Peyer's patch (tissue), 4 donors: ENCODE measurements around the gene FLNA. TPM values are rescaled to one million over a fixed set of nuclear protein-coding genes. Genes with fewer than 3 reads are reported as not detected.
A peak's percentile ranks its signal among the peaks of the same experiment; 100 is the strongest.

ENCODE experiments used
- DNase-seq, 3 donors: peaks; one replicate each; pipeline ENCODE4 v3.0.0-alpha.2; 2017 to 2019
- H3K27ac ChIP-seq, 4 donors: fragments of 200-600 bp; sonication (generic); one replicate each; pipeline ENCODE4 v1.5.1; 2016 to 2019
- H3K27me3 ChIP-seq, 2 donors: fragments of 200-600 bp; sonication (generic); one replicate each; pipeline ENCODE4 v1.5.1; 2019
- H3K36me3 ChIP-seq, 3 donors: fragments of 200-600 bp; sonication (generic); one replicate each; pipeline ENCODE4 v1.5.1; 2016 to 2019
- H3K4me1 ChIP-seq, 4 donors: fragments of 200-600 bp; sonication (generic); one replicate each; pipeline ENCODE4 v1.5.1; 2016 to 2019
- H3K4me3 ChIP-seq, 4 donors: fragments of 200-600 bp; sonication (generic); 1 replicate in 3 of 4; 2 replicates in 1 of 4; pipeline ENCODE4 v1.5.1; 2016 to 2019; ENCODE audit warnings: mild to moderate bottlenecking in 1 of 4
- H3K9me3 ChIP-seq, 4 donors: fragments of 200-600 bp; sonication (generic); one replicate each; pipeline ENCODE4 v1.5.1; 2016 to 2019; ENCODE audit warnings: mild to moderate bottlenecking in 1 of 4
- CTCF ChIP-seq, 6 experiments: fragments of 450-650 bp in 4 of 6; fragments of 200-600 bp in 2 of 6; sonication (generic) in 1 of 6; IDR thresholded peaks; one replicate each; pipeline ENCODE4 v1.5.1; 2017 to 2019; ENCODE audit warnings: antibody characterized with exemption in 6 of 6, mild to moderate bottlenecking in 3 of 6, moderate library complexity in 1 of 6
- POLR2A ChIP-seq, 2 donors: fragments of 450-650 bp; IDR thresholded peaks; one replicate each; pipeline ENCODE4 v1.5.1; 2017; ENCODE audit warnings: antibody characterized with exemption in 2 of 2, mild to moderate bottlenecking in 2 of 2, moderate library complexity in 2 of 2
- total RNA-seq, 4 donors: library from RNA; depleted of rRNA; stranded (reverse); fragments of >200 nt; gene quantifications; one replicate each; pipeline ENCODE4 v1.1.0, GENCODE V29; 2016

The FLNA gene
- total RNA-seq, 4 donors from 2014 or later, result 143 to 663 (median 328) TPM

GRCh38 chrX:154310616-154311536, 63.6 kb downstream of the FLNA start:
- no peak overlapping the region for H3K4me3 ChIP-seq
- DNase-seq, result no peak
- H3K27me3 ChIP-seq, result no peaks in the 10 kb centered on the region
- H3K4me1 ChIP-seq, result no peaks in the 10 kb centered on the region
- no peaks in the 10 kb centered on the region for H3K36me3 ChIP-seq
- no peak for TF ChIP-seq CTCF (IDR thresholded peaks at IDR 0.05)
- no peak for TF ChIP-seq POLR2A (IDR thresholded peaks at IDR 0.05)
- no peaks in the 10 kb centered on the region for H3K9me3 ChIP-seq
- H3K27ac ChIP-seq, result no peak overlapping the region

- Histone ChIP-seq H3K27me3 (no peaks in the 10 kb centered on the region), H3K36me3 (no peaks in the 10 kb centered on the region), H3K27ac (no peak overlapping the region), H3K4me3 (no peak overlapping the region), H3K9me3 (no peaks in the 10 kb centered on the region), H3K4me1 (no peaks in the 10 kb centered on the region)
- no peak for DNase-seq
- TF ChIP-seq CTCF (IDR thresholded peaks at IDR 0.05) (no peak), POLR2A (IDR thresholded peaks at IDR 0.05) (no peak)
Measured at GRCh38 chrX:154309041-154309775, 65.2 kb downstream of the FLNA start.

- peak; percentile 52 to 91 (median 80) for DNase-seq
- Histone ChIP-seq H3K36me3 (no peaks in the 10 kb centered on the region), H3K27me3 (no peaks in the 10 kb centered on the region), H3K27ac (peak overlapping the region in 1 of 4 donors; percentile 31), H3K9me3 (no peaks in the 10 kb centered on the region), H3K4me3 (no peak overlapping the region), H3K4me1 (no peaks in the 10 kb centered on the region)
- no peak for TF ChIP-seq POLR2A (IDR thresholded peaks at IDR 0.05)
- peak; percentile 54 to 80 (median 62) for TF ChIP-seq CTCF (IDR thresholded peaks at IDR 0.05)
Measured at GRCh38 chrX:154308108-154308946, 66.1 kb downstream of the FLNA start.

GRCh38 chrX:154307202-154307601, 67.2 kb downstream of the FLNA start:
- H3K4me3 ChIP-seq, result no peak overlapping the region
- no peaks in the 10 kb centered on the region for H3K4me1 ChIP-seq
- no peak for DNase-seq
- TF ChIP-seq POLR2A (IDR thresholded peaks at IDR 0.05), result no peak
- TF ChIP-seq CTCF (IDR thresholded peaks at IDR 0.05), result no peak
- H3K27ac ChIP-seq, result no peak overlapping the region
- no peaks in the 10 kb centered on the region for H3K36me3 ChIP-seq
- no peaks in the 10 kb centered on the region for H3K27me3 ChIP-seq
- H3K9me3 ChIP-seq, result no peaks in the 10 kb centered on the region

- Histone ChIP-seq H3K27ac (no peak overlapping the region), H3K4me3 (no peak overlapping the region), H3K9me3 (no peaks in the 10 kb centered on the region), H3K4me1 (no peaks in the 10 kb centered on the region), H3K27me3 (no peaks in the 10 kb centered on the region), H3K36me3 (no peaks in the 10 kb centered on the region)
- DNase-seq, result no peak
- TF ChIP-seq POLR2A (IDR thresholded peaks at IDR 0.05), result no peak
- TF ChIP-seq CTCF (IDR thresholded peaks at IDR 0.05), result no peak
Measured at GRCh38 chrX:154305541-154306205, 68.8 kb downstream of the FLNA start.
